B cell (primary cell): ENCODE results near the gene MEIS3. TPM values are rescaled to one million over a fixed set of nuclear protein-coding genes. Genes with fewer than 3 reads are reported as not detected.

Experiments used
- ATAC-seq: fragments of 200-7000 bp; cut with Tn5 transposase; one replicate; pipeline ENCODE4 v1.10.0; 2021; ENCODE audit warnings: low read depth, mild to moderate bottlenecking, moderate number of reproducible peaks, moderate library complexity
- CTCF ChIA-PET: fragments of 350-600 bp; sonication (Branson Sonifier 250); formaldehyde crosslinking; loops from one replicate; lab custom pipeline; 2021; ENCODE audit warnings: antibody characterized with exemption, inconsistent platforms; lab: Charles Lee
- POLR2A ChIA-PET: fragments of 350-600 bp; sonication (Branson Sonifier 250); formaldehyde crosslinking; loops from one replicate; lab custom pipeline; 2021; ENCODE audit warnings: antibody characterized with exemption; lab: Charles Lee
- DNase-seq: peaks from one replicate; pipeline ENCODE4 v3.0.0; 2013
- H2AFZ ChIP-seq: 2 replicates; pipeline ENCODE4 v1.6.1; 2012; ENCODE audit warnings: mild to moderate bottlenecking, low read depth, low read length; ENCODE audit not compliant: insufficient read depth, poor library complexity, severe bottlenecking
- H3K27ac ChIP-seq, 2 donors: 1 replicate in 1 of 2; 2 replicates in 1 of 2; pipeline ENCODE4 v1.5.1; 2012 to 2013; ENCODE audit warnings: low read length in 2 of 2, mild to moderate bottlenecking in 2 of 2, moderate library complexity in 1 of 2
- H3K27me3 ChIP-seq, 4 experiments: fragments of 200-600 bp in 1 of 4; sonication (generic) in 1 of 4; replicated peaks in 1 of 4; 1 replicate in 2 of 4; 2 replicates in 2 of 4; pipeline versions ENCODE4 v1.6.1 to v1.7.0; 2013 to 2016; ENCODE audit warnings: low read length in 3 of 4, mild to moderate bottlenecking in 2 of 4, mixed read lengths in 1 of 4, moderate library complexity in 1 of 4; ENCODE audit not compliant: insufficient read depth in 4 of 4, control insufficient read depth in 3 of 4; ENCODE audit errors: control extremely low read depth in 1 of 4
- H3K36me3 ChIP-seq, 2 experiments: replicated peaks in 1 of 2; 1 replicate in 1 of 2; 2 replicates in 1 of 2; pipeline versions ENCODE4 v1.6.1 to v1.7.1; 2013; ENCODE audit warnings: low read length in 1 of 2; ENCODE audit not compliant: insufficient read depth in 2 of 2, control insufficient read depth in 1 of 2; ENCODE audit errors: control extremely low read depth in 1 of 2, extremely low read depth in 1 of 2
- H3K4me1 ChIP-seq, 2 donors: fragments of 200-600 bp in 1 of 2; sonication (generic) in 1 of 2; 1 replicate in 1 of 2; 2 replicates in 1 of 2; pipeline versions ENCODE4 v1.5.1 to v1.6.1; 2013 to 2017; ENCODE audit warnings: low read length in 2 of 2; ENCODE audit not compliant: control insufficient read depth in 2 of 2, insufficient read depth in 2 of 2
- H3K4me2 ChIP-seq: replicated peaks from 2 replicates; pipeline ENCODE3; 2012; ENCODE audit warnings: mild to moderate bottlenecking, low read depth, low read length; ENCODE audit not compliant: poor library complexity, severe bottlenecking
- H3K4me3 ChIP-seq, 5 experiments: fragments of 200-600 bp in 1 of 5; sonication (generic) in 1 of 5; 1 replicate in 3 of 5; 2 replicates in 2 of 5; pipeline versions ENCODE4 v1.5.1 to v1.7.0; 2011 to 2016; ENCODE audit warnings: low read length in 4 of 5, mild to moderate bottlenecking in 4 of 5, low read depth in 2 of 5, control low read depth in 1 of 5, moderate library complexity in 1 of 5; ENCODE audit not compliant: insufficient read depth in 1 of 5; ENCODE audit errors: control extremely low read depth in 1 of 5, extremely low read depth in 1 of 5
- H3K79me2 ChIP-seq: fragments of 200-600 bp; sonication (generic); one replicate; pipeline ENCODE4 v1.6.0; 2016; ENCODE audit warnings: low read length; ENCODE audit not compliant: control insufficient read depth, insufficient read depth
- H3K9ac ChIP-seq: fragments of 200-600 bp; sonication (generic); 2 replicates; pipeline ENCODE4 v1.6.1; 2017; ENCODE audit warnings: mild to moderate bottlenecking, low read length, moderate library complexity
- H3K9me3 ChIP-seq, 3 donors: one replicate each; pipeline versions ENCODE4 v1.6.1 to v1.7.1; 2013; ENCODE audit warnings: low read length in 2 of 3; ENCODE audit not compliant: control insufficient read depth in 2 of 3, insufficient read depth in 1 of 3; ENCODE audit errors: control extremely low read depth in 1 of 3
- H4K20me1 ChIP-seq: 2 replicates; pipeline ENCODE4 v1.6.0; 2012; ENCODE audit warnings: mild to moderate bottlenecking, low read length; ENCODE audit not compliant: insufficient read depth, control insufficient read depth, poor library complexity, severe bottlenecking
- H3K27ac Mint-ChIP-seq: one replicate; pipeline ENCODE4 v1.8.0; 2021; ENCODE audit warnings: mixed read lengths
- H3K27me3 Mint-ChIP-seq: one replicate; pipeline ENCODE4 v1.8.0; 2021; ENCODE audit warnings: mixed read lengths
- H3K4me1 Mint-ChIP-seq: one replicate; pipeline ENCODE4 v1.8.0; 2021; ENCODE audit warnings: mixed read lengths
- H3K4me3 Mint-ChIP-seq: one replicate; pipeline ENCODE4 v1.8.0; 2021; ENCODE audit warnings: mixed read lengths
- H3K9me3 Mint-ChIP-seq: one replicate; pipeline ENCODE4 v1.8.0; 2022; ENCODE audit warnings: mixed read lengths; ENCODE audit not compliant: insufficient read depth
- EZH2 ChIP-seq: IDR thresholded peaks from 2 replicates; pipeline ENCODE4 v1.6.1; 2012; ENCODE audit warnings: borderline replicate concordance, low read depth, mild to moderate bottlenecking, moderate library complexity, low read length; ENCODE audit not compliant: insufficient read depth, poor library complexity, severe bottlenecking
- WGBS: methylation state at CpG from one replicate; pipeline ENCODE4 v1.1.5; 2013; ENCODE audit warnings: missing lambda C conversion rate; ENCODE audit not compliant: insufficient coverage; 5-methylcytosine and 5-hydroxymethylcytosine counted together
- intact Hi-C: fragments of 100-400 bp; cut with micrococcal nuclease; formaldehyde crosslinking; loops from one replicate; pipeline ENCODE4 v1.10.0; 2022
- polyA plus RNA-seq: library from polyadenylated mRNA; depleted of rRNA; stranded (reverse); fragments of >200 nt; gene quantifications from 2 replicates; pipeline ENCODE4 v1.2.3, GENCODE V29; 2012
- total RNA-seq, 2 donors: library from RNA; stranded (reverse); fragments of 120-200 nt in 1 of 2; gene quantifications; 1 replicate in 1 of 2; 2 replicates in 1 of 2; pipeline versions ENCODE4 v1.2.3 to v1.2.4, GENCODE V29; 2013 to 2022
- TF ChIP-seq, protein P1 (sequence below): fragments of 200-600 bp; IDR thresholded peaks from one replicate; pipeline ENCODE4 v1.8.0; 2022; ENCODE audit warnings: antibody characterized with exemption, mild to moderate bottlenecking

MEIS3 gene
- total and polyA plus RNA-seq, 2 donors (not counting 1 experiment from before 2014, with no cell fraction given), result not detected

DNA sequence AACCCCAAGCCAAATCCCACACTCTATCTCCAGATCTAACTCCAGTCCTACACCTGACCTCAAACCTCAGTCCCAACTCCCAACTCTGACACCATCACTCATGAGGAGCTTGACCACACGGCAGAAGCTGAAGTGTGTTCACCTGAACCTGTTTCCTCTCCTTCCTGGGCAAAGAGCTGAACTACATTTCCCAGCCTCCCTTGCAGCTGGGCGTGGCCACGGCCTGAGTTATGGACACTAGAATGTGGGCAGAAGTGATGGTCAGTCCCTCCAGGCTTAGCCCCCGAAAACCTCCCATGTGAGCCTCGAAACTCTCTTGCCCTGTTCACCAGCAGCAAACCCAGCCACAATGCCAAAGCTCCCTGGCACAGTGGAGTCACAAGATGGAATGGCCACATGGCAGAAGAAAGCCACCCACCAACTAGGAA lies 19.5 kb upstream of the MEIS3 start:
- H3K36me3 ChIP-seq, result no peaks in the 10 kb centered on the region
- H3K4me1 ChIP-seq, result peaks cover 6 to 10% of the 10 kb centered on the region in 2 donors
- ChIA-PET CTCF (interaction anchor here (1.2 to 9.0 kb wide), 5 partner anchors 93 to 270 kb away, joined by 3 to 175 read pairs (median 3); no protein-coding TSS in a partner anchor), POLR2A (no interaction called here)
- Mint-ChIP-seq H3K4me1 (peaks cover 5% of the 10 kb centered on the region), H3K27ac (no peak overlapping the region), H3K27me3 (peaks cover 68% of the 10 kb centered on the region), H3K4me3 (no peak overlapping the region), H3K9me3 (no peaks in the 10 kb centered on the region)
- intact Hi-C loops, result no loop called here
- no peak overlapping the region for H2AFZ ChIP-seq
- WGBS, result 44% methylated on average over 5 of the region's 5 CpGs
- no peak overlapping the region for H3K4me3 ChIP-seq
- no peaks in the 10 kb centered on the region for H4K20me1 ChIP-seq
- peaks cover 0 to 73% (median 30%) of the 10 kb centered on the region in 4 experiments for H3K27me3 ChIP-seq
- H3K79me2 ChIP-seq, result no peaks in the 10 kb centered on the region
- H3K9me3 ChIP-seq, result peaks cover 0 to 13% (median 0%) of the 10 kb centered on the region in 3 donors
- DNase-seq (no peak), ATAC-seq (no peak)
- no peak overlapping the region for H3K27ac ChIP-seq
- no peak overlapping the region for H3K9ac ChIP-seq
- TF ChIP-seq, protein P1, sequence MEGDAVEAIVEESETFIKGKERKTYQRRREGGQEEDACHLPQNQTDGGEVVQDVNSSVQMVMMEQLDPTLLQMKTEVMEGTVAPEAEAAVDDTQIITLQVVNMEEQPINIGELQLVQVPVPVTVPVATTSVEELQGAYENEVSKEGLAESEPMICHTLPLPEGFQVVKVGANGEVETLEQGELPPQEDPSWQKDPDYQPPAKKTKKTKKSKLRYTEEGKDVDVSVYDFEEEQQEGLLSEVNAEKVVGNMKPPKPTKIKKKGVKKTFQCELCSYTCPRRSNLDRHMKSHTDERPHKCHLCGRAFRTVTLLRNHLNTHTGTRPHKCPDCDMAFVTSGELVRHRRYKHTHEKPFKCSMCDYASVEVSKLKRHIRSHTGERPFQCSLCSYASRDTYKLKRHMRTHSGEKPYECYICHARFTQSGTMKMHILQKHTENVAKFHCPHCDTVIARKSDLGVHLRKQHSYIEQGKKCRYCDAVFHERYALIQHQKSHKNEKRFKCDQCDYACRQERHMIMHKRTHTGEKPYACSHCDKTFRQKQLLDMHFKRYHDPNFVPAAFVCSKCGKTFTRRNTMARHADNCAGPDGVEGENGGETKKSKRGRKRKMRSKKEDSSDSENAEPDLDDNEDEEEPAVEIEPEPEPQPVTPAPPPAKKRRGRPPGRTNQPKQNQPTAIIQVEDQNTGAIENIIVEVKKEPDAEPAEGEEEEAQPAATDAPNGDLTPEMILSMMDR, result no peak
- TF ChIP-seq EZH2, result no peak
- H3K4me2 ChIP-seq, result no peak overlapping the region

GRCh38 chr19:47437500-47437899 lies 18.2 kb upstream of the MEIS3 start:
- DNase-seq, result no peak
- Mint-ChIP-seq H3K27me3 (peaks cover 69% of the 10 kb centered on the region), H3K27ac (no peak overlapping the region)

More at GRCh38 chr19:47437500-47437899, 18.2 kb upstream of the MEIS3 start:
- no peak overlapping the region for H2AFZ ChIP-seq
- no peaks in the 10 kb centered on the region for H3K9me3 Mint-ChIP-seq
- no peak overlapping the region for H3K4me3 Mint-ChIP-seq
- H3K9me3 ChIP-seq, result peaks cover 0 to 7% (median 0%) of the 10 kb centered on the region in 3 donors
- CTCF ChIA-PET, result interaction anchor here (1.0 to 9.0 kb wide), 11 partner anchors 9 to 426 kb away, joined by 3 to 175 read pairs (median 9); partner anchors contain the start of genes NAPA and NOP53
- H4K20me1 ChIP-seq, result no peaks in the 10 kb centered on the region
- no peaks in the 10 kb centered on the region for H3K79me2 ChIP-seq
- no peak for TF ChIP-seq EZH2
- TF ChIP-seq, protein P1, result no peak
- peaks cover 5% of the 10 kb centered on the region for H3K4me1 Mint-ChIP-seq
- no peak for ATAC-seq
- no peak overlapping the region for H3K4me2 ChIP-seq
- intact Hi-C loops, result no loop called here
- H3K9ac ChIP-seq, result no peak overlapping the region
- WGBS, result 32% methylated on average over 10 of the region's 12 CpGs
- H3K27me3 ChIP-seq, result peaks cover 0 to 71% (median 27%) of the 10 kb centered on the region in 4 experiments
- H3K4me3 ChIP-seq, result no peak overlapping the region
- H3K36me3 ChIP-seq, result no peaks in the 10 kb centered on the region
- peaks cover 3 to 6% of the 10 kb centered on the region in 2 donors for H3K4me1 ChIP-seq
- no peak overlapping the region for H3K27ac ChIP-seq
- POLR2A ChIA-PET, result no interaction called here
